Testis (tissue), 3 donors: ENCODE measurements around the gene INO80C. TPM values are rescaled to one million over a fixed set of nuclear protein-coding genes. Genes with fewer than 3 reads are reported as not detected.

Source experiments
- DNase-seq: peaks from one replicate; pipeline ENCODE4 v3.0.0-alpha.2; 2019
- H3K27ac ChIP-seq, 2 donors: fragments of 200-600 bp; sonication (generic); one replicate each; pipeline ENCODE4 v1.5.1; 2019
- H3K27me3 ChIP-seq: fragments of 200-600 bp; sonication (generic); one replicate; pipeline ENCODE4 v1.5.1; 2019
- H3K36me3 ChIP-seq: fragments of 200-600 bp; sonication (generic); one replicate; pipeline ENCODE4 v1.5.1; 2017; ENCODE audit warnings: low read depth; ENCODE audit errors: missing control alignments
- H3K4me1 ChIP-seq: fragments of 200-600 bp; sonication (generic); one replicate; pipeline ENCODE4 v1.5.1; 2019
- H3K4me3 ChIP-seq, 2 donors: fragments of 200-600 bp; sonication (generic); one replicate each; pipeline ENCODE4 v1.5.1; 2017 to 2019
- H3K9me3 ChIP-seq: fragments of 200-600 bp; sonication (generic); one replicate; pipeline ENCODE4 v1.5.1; 2017
- POLR2A ChIP-seq: fragments of 450-650 bp; IDR thresholded peaks from one replicate; pipeline ENCODE4 v1.6.1; 2017; ENCODE audit warnings: antibody characterized with exemption, mild to moderate bottlenecking, moderate library complexity
- WGBS, 2 donors: methylation state at CpG; one replicate each; pipeline ENCODE4 v1.1.5; 2018; 5-methylcytosine and 5-hydroxymethylcytosine counted together
- intact Hi-C: fragments of 100-400 bp; cut with DNase I; formaldehyde crosslinking; loops from one replicate; pipeline ENCODE4 v1.15.1; 2023; ENCODE audit warnings: low total_unique reads
- polyA plus RNA-seq: library from polyadenylated mRNA; stranded (reverse); fragments of 350-450 nt; fragmentation: Illumina TruSeq; extraction: RNeasy Lipid Tissue Mini Kit (QIAGEN cat#74804); gene quantifications from one replicate; pipeline ENCODE4 v1.2.3, GENCODE V29; 2014; ENCODE audit warnings: low read depth, low replicate concordance; ENCODE audit not compliant: insufficient read depth
- total RNA-seq, 2 donors: library from RNA; depleted of rRNA; stranded (reverse); fragments of >200 nt; gene quantifications; one replicate each; pipeline ENCODE4 v1.2.3, GENCODE V29; 2016
- TF ChIP-seq, protein P1 (sequence below), 3 experiments: fragments of 450-650 bp in 2 of 3; fragments of 200-600 bp in 1 of 3; sonication (generic) in 1 of 3; IDR thresholded peaks; one replicate each; pipeline ENCODE4 v1.5.1; 2016 to 2019; ENCODE audit warnings: antibody characterized with exemption in 3 of 3, mild to moderate bottlenecking in 2 of 3, moderate library complexity in 1 of 3

INO80C gene
- total and polyA plus RNA-seq, 3 donors from 2014 or later: 52.2 to 155 (median 77.5) TPM

- no peak for DNase-seq
- TF ChIP-seq, protein P1, sequence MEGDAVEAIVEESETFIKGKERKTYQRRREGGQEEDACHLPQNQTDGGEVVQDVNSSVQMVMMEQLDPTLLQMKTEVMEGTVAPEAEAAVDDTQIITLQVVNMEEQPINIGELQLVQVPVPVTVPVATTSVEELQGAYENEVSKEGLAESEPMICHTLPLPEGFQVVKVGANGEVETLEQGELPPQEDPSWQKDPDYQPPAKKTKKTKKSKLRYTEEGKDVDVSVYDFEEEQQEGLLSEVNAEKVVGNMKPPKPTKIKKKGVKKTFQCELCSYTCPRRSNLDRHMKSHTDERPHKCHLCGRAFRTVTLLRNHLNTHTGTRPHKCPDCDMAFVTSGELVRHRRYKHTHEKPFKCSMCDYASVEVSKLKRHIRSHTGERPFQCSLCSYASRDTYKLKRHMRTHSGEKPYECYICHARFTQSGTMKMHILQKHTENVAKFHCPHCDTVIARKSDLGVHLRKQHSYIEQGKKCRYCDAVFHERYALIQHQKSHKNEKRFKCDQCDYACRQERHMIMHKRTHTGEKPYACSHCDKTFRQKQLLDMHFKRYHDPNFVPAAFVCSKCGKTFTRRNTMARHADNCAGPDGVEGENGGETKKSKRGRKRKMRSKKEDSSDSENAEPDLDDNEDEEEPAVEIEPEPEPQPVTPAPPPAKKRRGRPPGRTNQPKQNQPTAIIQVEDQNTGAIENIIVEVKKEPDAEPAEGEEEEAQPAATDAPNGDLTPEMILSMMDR (IDR thresholded peaks at IDR 0.05): no peak
- TF ChIP-seq POLR2A: no peak
- H3K4me1 ChIP-seq: no peaks in the 10 kb centered on the region
- 86 to 90% methylated on average over 2 of the region's 2 CpGs for WGBS, 2 donors
- no peaks in the 10 kb centered on the region for H3K27me3 ChIP-seq
- no peaks in the 10 kb centered on the region for H3K9me3 ChIP-seq
- no peak overlapping the region for H3K27ac ChIP-seq
- no peaks in the 10 kb centered on the region for H3K36me3 ChIP-seq
- no peak overlapping the region for H3K4me3 ChIP-seq
- intact Hi-C loops: no loop called here
Observed at GRCh38 chr18:35533916-35534405, 36.2 kb upstream of the INO80C start.

DNA sequence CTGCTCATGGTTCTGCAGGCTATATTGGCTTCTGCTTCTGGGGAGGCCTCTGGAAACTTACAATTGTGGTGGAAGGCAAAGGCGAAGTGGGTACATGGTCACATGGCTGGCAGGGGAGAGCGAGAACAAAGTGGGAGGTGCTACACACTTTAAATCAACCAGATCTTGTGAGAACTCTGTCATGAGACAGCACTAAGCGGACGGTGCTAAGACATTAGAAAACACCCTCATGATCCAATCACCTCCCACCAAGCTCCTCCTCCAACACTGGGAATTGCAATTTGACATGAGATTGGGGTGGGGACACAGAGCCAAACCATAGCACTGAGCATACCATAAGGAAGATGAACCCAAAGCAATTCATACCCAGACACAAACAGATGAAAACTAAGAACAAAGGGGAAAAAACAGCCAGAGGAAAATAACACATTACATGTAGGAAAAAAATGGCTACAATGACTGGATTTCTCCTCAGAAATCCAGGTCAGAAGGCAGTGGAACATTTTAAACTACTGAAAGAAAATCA is 31.1 kb upstream of the INO80C start:
- intact Hi-C loops: no loop called here
- 81% methylated on average over 4 of the region's 4 CpGs for WGBS, 2 donors

GRCh38 chr18:35526495-35527059 is 28.8 kb upstream of the INO80C start:
- no peak overlapping the region for H3K4me3 ChIP-seq
- no peaks in the 10 kb centered on the region for H3K36me3 ChIP-seq
- DNase-seq: peak; percentile 37
- H3K27ac ChIP-seq: no peak overlapping the region
- no peaks in the 10 kb centered on the region for H3K27me3 ChIP-seq
- WGBS, 2 donors: 28 to 52% methylated on average over 5 of the region's 5 CpGs
- TF ChIP-seq, protein P1 (IDR thresholded peaks at IDR 0.05): no peak
- TF ChIP-seq POLR2A: no peak
- H3K9me3 ChIP-seq: no peaks in the 10 kb centered on the region
- intact Hi-C loops: no loop called here
- H3K4me1 ChIP-seq: peaks cover 16% of the 10 kb centered on the region

More for the DNA sequence above, 31.1 kb upstream of the INO80C start:
- peaks cover 16% of the 10 kb centered on the region for H3K4me1 ChIP-seq
- H3K36me3 ChIP-seq: no peaks in the 10 kb centered on the region
- no peaks in the 10 kb centered on the region for H3K27me3 ChIP-seq
- TF ChIP-seq, protein P1 (IDR thresholded peaks at IDR 0.05): no peak
- no peak for TF ChIP-seq POLR2A
- H3K4me3 ChIP-seq: no peak overlapping the region
- H3K9me3 ChIP-seq: no peaks in the 10 kb centered on the region
- DNase-seq: no peak
- H3K27ac ChIP-seq: no peak overlapping the region

DNA sequence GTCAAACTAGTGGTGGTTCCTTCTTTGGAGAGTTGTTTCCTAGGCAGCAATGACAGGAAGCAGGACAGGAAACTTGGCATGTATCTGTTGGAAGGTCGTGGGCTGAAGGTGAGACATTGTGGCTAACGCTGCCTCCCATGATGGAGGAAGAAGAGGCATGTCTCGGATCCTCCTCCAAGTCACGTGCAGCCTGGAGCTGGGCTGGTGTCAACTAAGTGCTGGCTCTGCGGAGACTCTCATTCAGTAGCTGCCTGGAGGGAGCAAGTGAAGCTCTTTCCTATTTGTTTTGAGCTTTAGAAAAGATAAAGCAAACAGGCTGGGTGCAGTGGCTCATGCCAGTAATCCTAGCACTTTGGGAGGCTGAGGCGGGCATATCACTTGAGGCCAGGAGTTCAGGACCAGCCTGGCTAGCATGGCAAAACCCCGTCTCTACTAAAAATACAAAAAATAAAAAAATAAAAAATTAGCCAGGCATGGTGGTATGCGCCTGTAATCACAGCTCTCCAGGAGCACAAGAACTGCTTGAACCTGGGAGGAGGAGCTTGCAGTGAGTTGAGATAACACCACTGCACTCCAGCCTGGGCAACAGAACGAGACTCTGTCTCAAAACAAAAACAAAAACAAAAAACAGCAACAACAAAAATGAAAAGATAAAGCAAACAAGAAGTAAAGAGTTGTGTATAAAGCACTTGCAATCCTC is 28.2 kb upstream of the INO80C start:
- H3K4me3 ChIP-seq: no peak overlapping the region
- WGBS, 2 donors: 29 to 31% methylated on average over 9 of the region's 9 CpGs

More for the DNA sequence above, 28.2 kb upstream of the INO80C start:
- intact Hi-C loops: no loop called here
- Histone ChIP-seq H3K27me3 (no peaks in the 10 kb centered on the region), H3K27ac (no peak overlapping the region), H3K9me3 (no peaks in the 10 kb centered on the region), H3K4me1 (peaks cover 19% of the 10 kb centered on the region), H3K36me3 (no peaks in the 10 kb centered on the region)
- DNase-seq: peak; percentile 64
- TF ChIP-seq, protein P1 (IDR thresholded peaks at IDR 0.05): no peak
- TF ChIP-seq POLR2A: no peak
